ENCODE measurements around the gene MYB. TPM values are rescaled to one million over a fixed set of nuclear protein-coding genes. Genes with fewer than 3 reads are reported as not detected.

MYB gene
- total and polyA plus RNA-seq, 2 experiments from 2014 or later = 0.10 to 1.2 TPM

DNA sequence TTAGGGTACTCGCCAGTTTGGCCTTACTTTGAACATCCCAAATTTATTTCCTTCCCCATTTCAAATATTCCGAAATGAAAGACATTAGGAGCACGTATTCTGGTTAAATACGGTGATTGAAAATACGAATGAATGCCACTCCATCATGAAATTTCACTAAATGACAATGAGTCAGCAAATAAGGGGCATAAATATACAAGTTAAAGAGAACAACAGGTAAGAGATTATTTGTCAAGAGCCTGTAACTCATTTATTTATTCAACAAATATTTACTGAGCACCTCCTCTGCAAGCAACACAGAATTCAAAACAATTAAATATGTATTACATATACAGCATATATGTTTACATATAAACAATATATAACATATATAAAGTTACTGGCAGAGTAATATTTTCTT lies 44.8 kb downstream of the MYB start:
- Histone ChIP-seq H2AFZ (no peak overlapping the region), H3F3A (ENCODE audit: insufficient read depth) (peaks cover 5% of the 10 kb centered on the region), H3K4me1 (ENCODE audit: insufficient read depth) (peaks cover 1% of the 10 kb centered on the region; the same call in 1 of the 2 replicates), H4K20me1 (ENCODE audit: insufficient read depth) (no peaks in the 10 kb centered on the region), H3K27me3 (replicated peaks; ENCODE audit: insufficient read depth) (no peaks in the 10 kb centered on the region), H3K4me3 (no peak overlapping the region), H3K79me2 (ENCODE audit: insufficient read depth) (no peaks in the 10 kb centered on the region), H3K4me2 (ENCODE audit: unreplicated experiment) (no peak overlapping the region), H3K9me2 (ENCODE audit: insufficient read depth) (no peaks in the 10 kb centered on the region), H3K9ac (no peak overlapping the region), H3K36me3 (ENCODE audit: low read depth) (no peaks in the 10 kb centered on the region), H3K27ac (no peak overlapping the region), H3K9me3 (ENCODE audit: low read depth) (no peaks in the 10 kb centered on the region)
- no peak for DNase-seq
- 74 to 75% methylated on average over 5 of the region's 5 CpGs for WGBS, 2 experiments (ENCODE audit: low coverage in 1 of 2, low lambda C conversion rate in 2 of 2, missing lambda C conversion rate in 2 of 2)
- TF ChIP-seq EZH2phosphoT487 (IDR thresholded peaks at IDR 0.05; ENCODE audit: insufficient read depth, low read depth) (no peak), EZH2 (IDR thresholded peaks at IDR 0.05; ENCODE audit: insufficient read depth, poor library complexity, severe bottlenecking) (no peak)
- in situ Hi-C loops (cut with MboI) = no loop called here

DNA sequence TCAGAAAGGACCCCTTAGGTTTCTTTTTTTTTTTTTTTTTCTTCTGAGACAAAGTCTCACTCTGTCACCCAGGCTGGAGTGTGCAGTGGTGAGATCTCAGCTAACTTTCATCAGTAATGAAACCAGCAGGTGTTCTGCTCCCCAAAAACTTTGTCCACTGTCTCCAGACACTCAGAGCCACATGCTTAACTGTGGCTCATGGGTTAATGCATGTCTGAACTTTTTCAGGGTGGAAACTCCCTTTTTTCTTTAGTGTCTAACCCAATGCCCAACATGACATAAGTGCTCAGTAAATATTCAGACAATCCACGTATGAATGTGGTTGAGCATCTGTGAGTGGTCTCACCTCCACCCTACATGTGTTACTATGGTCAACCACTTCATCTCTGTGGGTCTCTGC lies 45.4 kb downstream of the MYB start:
- DNase-seq = no peak
- Histone ChIP-seq H3K9me3 (ENCODE audit: low read depth) (no peaks in the 10 kb centered on the region), H3K4me2 (ENCODE audit: unreplicated experiment) (no peak overlapping the region), H3K4me1 (ENCODE audit: insufficient read depth) (peaks cover 7% of the 10 kb centered on the region), H2AFZ (no peak overlapping the region), H3K4me3 (no peak overlapping the region), H3K27me3 (replicated peaks; ENCODE audit: insufficient read depth) (no peaks in the 10 kb centered on the region), H3K9ac (no peak overlapping the region), H3K27ac (no peak overlapping the region), H3K36me3 (ENCODE audit: low read depth) (no peaks in the 10 kb centered on the region), H4K20me1 (ENCODE audit: insufficient read depth) (no peaks in the 10 kb centered on the region), H3F3A (ENCODE audit: insufficient read depth) (peaks cover 11% of the 10 kb centered on the region), H3K9me2 (ENCODE audit: insufficient read depth) (no peaks in the 10 kb centered on the region), H3K79me2 (ENCODE audit: insufficient read depth) (no peaks in the 10 kb centered on the region)
- TF ChIP-seq EZH2phosphoT487 (IDR thresholded peaks at IDR 0.05; ENCODE audit: insufficient read depth, low read depth) (no peak), EZH2 (IDR thresholded peaks at IDR 0.05; ENCODE audit: insufficient read depth, poor library complexity, severe bottlenecking) (no peak)
- 33 to 39% methylated on average over 1 of the region's 1 CpG for WGBS, 2 experiments (ENCODE audit: low coverage in 1 of 2, low lambda C conversion rate in 2 of 2, missing lambda C conversion rate in 2 of 2)
- in situ Hi-C loops (cut with MboI) = no loop called here

DNA sequence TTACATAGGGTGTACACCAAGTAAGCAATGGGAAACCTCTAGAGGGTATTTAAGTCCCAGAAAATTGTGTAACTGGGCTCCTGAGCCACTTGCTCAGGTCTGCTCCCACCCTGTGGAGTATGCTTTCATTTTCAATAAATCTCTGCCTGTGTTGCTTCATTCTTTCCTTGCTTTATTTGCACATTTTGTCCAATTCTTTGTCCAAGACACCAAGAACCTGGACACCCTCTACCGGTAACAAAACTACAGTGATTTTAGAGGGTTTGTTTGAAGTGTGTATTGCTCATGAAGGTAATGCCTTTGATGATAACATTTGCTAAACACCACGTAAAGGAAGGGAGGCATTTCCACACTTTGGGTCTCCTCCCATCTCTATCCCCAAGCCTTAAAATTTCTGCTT lies 46.2 kb downstream of the MYB start:
- no peak overlapping the region for H3K4me3 ChIP-seq
- peaks cover 15% of the 10 kb centered on the region for H3F3A ChIP-seq (ENCODE audit: insufficient read depth)
- no peaks in the 10 kb centered on the region for H4K20me1 ChIP-seq (ENCODE audit: insufficient read depth)
- H3K4me1 ChIP-seq (ENCODE audit: insufficient read depth) = peaks cover 9% of the 10 kb centered on the region
- H3K27me3 ChIP-seq (replicated peaks; ENCODE audit: insufficient read depth) = no peaks in the 10 kb centered on the region
- no peaks in the 10 kb centered on the region for H3K9me3 ChIP-seq (ENCODE audit: low read depth)
- no peaks in the 10 kb centered on the region for H3K79me2 ChIP-seq (ENCODE audit: insufficient read depth)
- H3K36me3 ChIP-seq (ENCODE audit: low read depth) = no peaks in the 10 kb centered on the region
- no peak overlapping the region for H2AFZ ChIP-seq
- in situ Hi-C loops (cut with MboI) = no loop called here
- TF ChIP-seq EZH2phosphoT487 (IDR thresholded peaks at IDR 0.05; ENCODE audit: insufficient read depth, low read depth) (no peak), EZH2 (IDR thresholded peaks at IDR 0.05; ENCODE audit: insufficient read depth, poor library complexity, severe bottlenecking) (no peak)
- no peaks in the 10 kb centered on the region for H3K9me2 ChIP-seq (ENCODE audit: insufficient read depth)
- no peak overlapping the region for H3K9ac ChIP-seq
- WGBS, 2 experiments (ENCODE audit: low coverage in 1 of 2, low lambda C conversion rate in 2 of 2, missing lambda C conversion rate in 2 of 2) = 73 to 92% methylated on average over 2 of the region's 2 CpGs
- DNase-seq = no peak
- H3K4me2 ChIP-seq (ENCODE audit: unreplicated experiment) = no peak overlapping the region
- no peak overlapping the region for H3K27ac ChIP-seq

- Histone ChIP-seq H3F3A (ENCODE audit: insufficient read depth) (peaks cover 15% of the 10 kb centered on the region), H3K27ac (no peak overlapping the region), H3K4me3 (no peak overlapping the region), H3K9me2 (ENCODE audit: insufficient read depth) (no peaks in the 10 kb centered on the region), H3K79me2 (ENCODE audit: insufficient read depth) (no peaks in the 10 kb centered on the region), H2AFZ (no peak overlapping the region), H3K27me3 (replicated peaks; ENCODE audit: insufficient read depth) (no peaks in the 10 kb centered on the region), H4K20me1 (ENCODE audit: insufficient read depth) (no peaks in the 10 kb centered on the region), H3K9me3 (ENCODE audit: low read depth) (no peaks in the 10 kb centered on the region), H3K9ac (no peak overlapping the region), H3K36me3 (ENCODE audit: low read depth) (no peaks in the 10 kb centered on the region), H3K4me2 (ENCODE audit: unreplicated experiment) (no peak overlapping the region), H3K4me1 (ENCODE audit: insufficient read depth) (peaks cover 9% of the 10 kb centered on the region)
- TF ChIP-seq EZH2phosphoT487 (IDR thresholded peaks at IDR 0.05; ENCODE audit: insufficient read depth, low read depth) (no peak), EZH2 (IDR thresholded peaks at IDR 0.05; ENCODE audit: insufficient read depth, poor library complexity, severe bottlenecking) (no peak)
- 80 to 85% methylated on average over 4 of the region's 4 CpGs for WGBS, 2 experiments (ENCODE audit: low coverage in 1 of 2, low lambda C conversion rate in 2 of 2, missing lambda C conversion rate in 2 of 2)
- in situ Hi-C loops (cut with MboI) = no loop called here
- no peak for DNase-seq
Observed at GRCh38 chr6:135227758-135228157, 46.6 kb downstream of the MYB start.

DNA sequence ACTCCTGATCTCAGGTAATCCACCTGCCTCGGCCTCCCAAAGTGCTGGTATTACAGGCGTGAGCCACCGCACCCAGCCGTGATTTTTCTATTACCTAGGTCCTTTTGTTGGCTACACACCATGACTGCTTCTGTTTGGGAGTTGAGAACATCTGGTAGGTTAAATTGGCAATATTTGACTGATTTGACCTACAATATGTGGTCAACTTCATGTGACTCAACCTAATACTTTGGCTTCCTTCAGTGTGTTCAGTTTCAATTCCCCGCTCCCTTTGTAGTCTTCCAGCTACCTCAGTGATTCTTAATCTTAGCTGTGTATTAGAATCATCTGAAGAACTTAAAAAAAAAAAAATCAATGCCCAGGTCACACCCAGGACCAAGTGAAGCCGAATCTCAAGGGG lies 47.4 kb downstream of the MYB start:
- TF ChIP-seq EZH2phosphoT487 (IDR thresholded peaks at IDR 0.05; ENCODE audit: insufficient read depth, low read depth) = no peak
- TF ChIP-seq EZH2 (IDR thresholded peaks at IDR 0.05; ENCODE audit: insufficient read depth, poor library complexity, severe bottlenecking) = no peak
- in situ Hi-C loops (cut with MboI) = no loop called here
- WGBS, 2 experiments (ENCODE audit: low coverage in 1 of 2, low lambda C conversion rate in 2 of 2, missing lambda C conversion rate in 2 of 2) = 86% methylated on average over 6 of the region's 6 CpGs

More for the DNA sequence above, 47.4 kb downstream of the MYB start:
- Histone ChIP-seq H3K4me3 (no peak overlapping the region), H3K9ac (no peak overlapping the region), H3K9me3 (ENCODE audit: low read depth) (no peaks in the 10 kb centered on the region), H4K20me1 (ENCODE audit: insufficient read depth) (no peaks in the 10 kb centered on the region), H3K36me3 (ENCODE audit: low read depth) (no peaks in the 10 kb centered on the region), H3K9me2 (ENCODE audit: insufficient read depth) (no peaks in the 10 kb centered on the region), H3K27ac (no peak overlapping the region), H3F3A (ENCODE audit: insufficient read depth) (peaks cover 15% of the 10 kb centered on the region), H3K79me2 (ENCODE audit: insufficient read depth) (no peaks in the 10 kb centered on the region), H2AFZ (no peak overlapping the region), H3K4me2 (ENCODE audit: unreplicated experiment) (no peak overlapping the region), H3K4me1 (ENCODE audit: insufficient read depth) (peaks cover 9% of the 10 kb centered on the region), H3K27me3 (replicated peaks; ENCODE audit: insufficient read depth) (no peaks in the 10 kb centered on the region)
- DNase-seq = no peak

All from GM23248 (cell line).